HepG2 (cell line): Measurements from ENCODE around the gene C5orf24. TPM values are rescaled to one million over a fixed set of nuclear protein-coding genes. Genes with fewer than 3 reads are reported as not detected.

ENCODE experiments used
- FOSL1 ChIP-seq: sonication (generic); formaldehyde crosslinking; IDR thresholded peaks from 2 replicates; pipeline ENCODE4 v1.9.0; 2021; ENCODE audit warnings: missing genetic modification reagents, borderline replicate concordance
- SIX1 ChIP-seq: sonication (generic); formaldehyde crosslinking; IDR thresholded peaks from 2 replicates; pipeline ENCODE4 v1.4.0; 2020; ENCODE audit warnings: missing genetic modification reagents, borderline replicate concordance
- ZNF343 ChIP-seq: sonication (generic); formaldehyde crosslinking; IDR thresholded peaks from 2 replicates; pipeline ENCODE4 v1.4.0; 2020; ENCODE audit warnings: mild to moderate bottlenecking, missing genetic modification reagents
- ZNF350 ChIP-seq: sonication (generic); formaldehyde crosslinking; IDR thresholded peaks from 2 replicates; pipeline ENCODE4 v1.4.0; 2020; ENCODE audit warnings: mild to moderate bottlenecking, low read depth, missing genetic modification reagents, borderline replicate concordance
- polyA plus RNA-seq, 8 experiments: library from polyadenylated mRNA; depleted of rRNA in 3 of 8; stranded (reverse) in 7 of 8; unstranded in 1 of 8; fragments of >200 nt; fragmentation: Illumina TruSeq in 4 of 8; extraction: Trizol in 4 of 8; gene quantifications; 2 replicates each; pipeline versions ENCODE4 v1.2.1 to v1.2.3, GENCODE V29; 2011 to 2016; ENCODE audit warnings: low read depth in 4 of 8, missing spikeins in 1 of 8, mixed read lengths in 1 of 8; ENCODE audit not compliant: insufficient read depth in 1 of 8
- total RNA-seq, 5 experiments: library from RNA; depleted of rRNA; stranded (reverse); fragments of >200 nt; fragmentation: Illumina TruSeq; extraction: Trizol; gene quantifications; 2 replicates each; pipeline ENCODE4 v1.2.3, GENCODE V29; 2016; ENCODE audit warnings: low read depth in 1 of 5
- TF ChIP-seq, protein P1 (sequence below), 2 experiments: fragments of 450-650 bp in 1 of 2; sonication (generic) in 1 of 2; formaldehyde crosslinking; IDR thresholded peaks; 2 replicates each; pipeline versions ENCODE4 v1.5.0 to v1.8.0; 2020 to 2022; ENCODE audit warnings: mild to moderate bottlenecking in 1 of 2, missing genetic modification reagents in 1 of 2
- TF ChIP-seq, protein P2 (sequence below): IDR thresholded peaks from 2 replicates; pipeline ENCODE4 v1.6.1; 2016; ENCODE audit warnings: missing compliant biosample characterization, missing genetic modification reagents, borderline replicate concordance
- TF ChIP-seq, protein P3 (sequence below): sonication (generic); formaldehyde crosslinking; IDR thresholded peaks from 2 replicates; pipeline ENCODE4 v1.4.0; 2020; ENCODE audit warnings: missing genetic modification reagents
- TF ChIP-seq, protein P4 (sequence below): IDR thresholded peaks from 2 replicates; pipeline ENCODE4 v1.6.1; 2012; ENCODE audit warnings: inconsistent platforms
- TF ChIP-seq, protein P5 (sequence below): sonication (generic); formaldehyde crosslinking; IDR thresholded peaks from 2 replicates; pipeline ENCODE4 v1.9.0; 2021; ENCODE audit warnings: missing genetic modification reagents, borderline replicate concordance
- TF ChIP-seq, protein P6 (sequence below): fragments of 450-650 bp; IDR thresholded peaks from 2 replicates; pipeline ENCODE4 v1.6.1; 2016
- TF ChIP-seq, protein P7 (sequence below): sonication (generic); formaldehyde crosslinking; IDR thresholded peaks from 2 replicates; pipeline ENCODE4 v1.5.0; 2020; ENCODE audit warnings: missing genetic modification reagents, mild to moderate bottlenecking, borderline replicate concordance

The C5orf24 gene
- total and polyA plus RNA-seq, 2 of the 13 experiments (the other 11 are each of a cell fraction or from before 2014, with no cell fraction given): 34.6 to 41.5 TPM

DNA sequence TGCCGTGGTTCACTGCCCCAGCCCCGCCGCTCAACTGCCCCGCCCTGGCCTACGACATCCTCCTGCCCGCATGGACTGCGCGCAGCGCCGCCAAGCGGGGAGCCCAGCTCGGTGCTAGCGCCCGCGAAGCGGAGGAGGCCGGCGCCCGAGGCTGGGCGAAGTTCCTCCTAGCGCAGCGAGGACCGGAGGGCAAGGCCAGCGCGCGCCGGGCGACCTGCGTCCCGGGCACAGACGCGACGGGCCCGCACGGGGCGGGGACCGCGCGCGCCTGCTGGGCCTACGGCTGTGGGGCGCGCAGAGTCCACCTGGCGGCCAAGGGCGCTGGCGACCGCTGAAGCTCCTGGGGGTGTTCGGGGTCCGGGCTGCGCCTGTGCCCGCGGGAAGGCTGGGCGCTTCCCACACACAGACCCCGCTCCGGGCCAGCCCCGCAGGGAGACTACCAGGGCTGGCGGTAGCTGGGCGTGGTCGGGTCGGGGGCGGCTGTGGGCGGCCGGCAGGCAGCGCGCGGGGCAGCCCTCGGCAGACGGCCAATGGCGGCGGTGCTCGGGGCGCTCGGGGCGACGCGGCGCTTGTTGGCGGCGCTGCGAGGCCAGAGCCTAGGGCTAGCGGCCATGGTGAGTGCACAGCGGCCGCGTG lies 59.0 kb downstream of the C5orf24 start, which contains the start of gene PCBD2 (continued):
- TF ChIP-seq, protein P1, sequence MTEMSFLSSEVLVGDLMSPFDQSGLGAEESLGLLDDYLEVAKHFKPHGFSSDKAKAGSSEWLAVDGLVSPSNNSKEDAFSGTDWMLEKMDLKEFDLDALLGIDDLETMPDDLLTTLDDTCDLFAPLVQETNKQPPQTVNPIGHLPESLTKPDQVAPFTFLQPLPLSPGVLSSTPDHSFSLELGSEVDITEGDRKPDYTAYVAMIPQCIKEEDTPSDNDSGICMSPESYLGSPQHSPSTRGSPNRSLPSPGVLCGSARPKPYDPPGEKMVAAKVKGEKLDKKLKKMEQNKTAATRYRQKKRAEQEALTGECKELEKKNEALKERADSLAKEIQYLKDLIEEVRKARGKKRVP (CRISPR knock-in tag; IDR thresholded peaks at IDR 0.05): peak in 1 of 2 experiments; percentile 64; a peak in 2 of 4 replicates
- TF ChIP-seq, protein P2, sequence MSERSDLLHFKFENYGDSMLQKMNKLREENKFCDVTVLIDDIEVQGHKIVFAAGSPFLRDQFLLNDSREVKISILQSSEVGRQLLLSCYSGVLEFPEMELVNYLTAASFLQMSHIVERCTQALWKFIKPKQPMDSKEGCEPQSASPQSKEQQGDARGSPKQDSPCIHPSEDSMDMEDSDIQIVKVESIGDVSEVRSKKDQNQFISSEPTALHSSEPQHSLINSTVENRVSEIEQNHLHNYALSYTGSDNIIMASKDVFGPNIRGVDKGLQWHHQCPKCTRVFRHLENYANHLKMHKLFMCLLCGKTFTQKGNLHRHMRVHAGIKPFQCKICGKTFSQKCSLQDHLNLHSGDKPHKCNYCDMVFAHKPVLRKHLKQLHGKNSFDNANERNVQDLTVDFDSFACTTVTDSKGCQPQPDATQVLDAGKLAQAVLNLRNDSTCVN (CRISPR knock-in tag): no peak; the same call in 1 of the 2 replicates
- TF ChIP-seq, protein P3, sequence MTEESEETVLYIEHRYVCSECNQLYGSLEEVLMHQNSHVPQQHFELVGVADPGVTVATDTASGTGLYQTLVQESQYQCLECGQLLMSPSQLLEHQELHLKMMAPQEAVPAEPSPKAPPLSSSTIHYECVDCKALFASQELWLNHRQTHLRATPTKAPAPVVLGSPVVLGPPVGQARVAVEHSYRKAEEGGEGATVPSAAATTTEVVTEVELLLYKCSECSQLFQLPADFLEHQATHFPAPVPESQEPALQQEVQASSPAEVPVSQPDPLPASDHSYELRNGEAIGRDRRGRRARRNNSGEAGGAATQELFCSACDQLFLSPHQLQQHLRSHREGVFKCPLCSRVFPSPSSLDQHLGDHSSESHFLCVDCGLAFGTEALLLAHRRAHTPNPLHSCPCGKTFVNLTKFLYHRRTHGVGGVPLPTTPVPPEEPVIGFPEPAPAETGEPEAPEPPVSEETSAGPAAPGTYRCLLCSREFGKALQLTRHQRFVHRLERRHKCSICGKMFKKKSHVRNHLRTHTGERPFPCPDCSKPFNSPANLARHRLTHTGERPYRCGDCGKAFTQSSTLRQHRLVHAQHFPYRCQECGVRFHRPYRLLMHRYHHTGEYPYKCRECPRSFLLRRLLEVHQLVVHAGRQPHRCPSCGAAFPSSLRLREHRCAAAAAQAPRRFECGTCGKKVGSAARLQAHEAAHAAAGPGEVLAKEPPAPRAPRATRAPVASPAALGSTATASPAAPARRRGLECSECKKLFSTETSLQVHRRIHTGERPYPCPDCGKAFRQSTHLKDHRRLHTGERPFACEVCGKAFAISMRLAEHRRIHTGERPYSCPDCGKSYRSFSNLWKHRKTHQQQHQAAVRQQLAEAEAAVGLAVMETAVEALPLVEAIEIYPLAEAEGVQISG: peak; percentile 82
- TF ChIP-seq, protein P4, sequence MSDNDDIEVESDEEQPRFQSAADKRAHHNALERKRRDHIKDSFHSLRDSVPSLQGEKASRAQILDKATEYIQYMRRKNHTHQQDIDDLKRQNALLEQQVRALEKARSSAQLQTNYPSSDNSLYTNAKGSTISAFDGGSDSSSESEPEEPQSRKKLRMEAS: peak; percentile 84
- TF ChIP-seq, protein P5, sequence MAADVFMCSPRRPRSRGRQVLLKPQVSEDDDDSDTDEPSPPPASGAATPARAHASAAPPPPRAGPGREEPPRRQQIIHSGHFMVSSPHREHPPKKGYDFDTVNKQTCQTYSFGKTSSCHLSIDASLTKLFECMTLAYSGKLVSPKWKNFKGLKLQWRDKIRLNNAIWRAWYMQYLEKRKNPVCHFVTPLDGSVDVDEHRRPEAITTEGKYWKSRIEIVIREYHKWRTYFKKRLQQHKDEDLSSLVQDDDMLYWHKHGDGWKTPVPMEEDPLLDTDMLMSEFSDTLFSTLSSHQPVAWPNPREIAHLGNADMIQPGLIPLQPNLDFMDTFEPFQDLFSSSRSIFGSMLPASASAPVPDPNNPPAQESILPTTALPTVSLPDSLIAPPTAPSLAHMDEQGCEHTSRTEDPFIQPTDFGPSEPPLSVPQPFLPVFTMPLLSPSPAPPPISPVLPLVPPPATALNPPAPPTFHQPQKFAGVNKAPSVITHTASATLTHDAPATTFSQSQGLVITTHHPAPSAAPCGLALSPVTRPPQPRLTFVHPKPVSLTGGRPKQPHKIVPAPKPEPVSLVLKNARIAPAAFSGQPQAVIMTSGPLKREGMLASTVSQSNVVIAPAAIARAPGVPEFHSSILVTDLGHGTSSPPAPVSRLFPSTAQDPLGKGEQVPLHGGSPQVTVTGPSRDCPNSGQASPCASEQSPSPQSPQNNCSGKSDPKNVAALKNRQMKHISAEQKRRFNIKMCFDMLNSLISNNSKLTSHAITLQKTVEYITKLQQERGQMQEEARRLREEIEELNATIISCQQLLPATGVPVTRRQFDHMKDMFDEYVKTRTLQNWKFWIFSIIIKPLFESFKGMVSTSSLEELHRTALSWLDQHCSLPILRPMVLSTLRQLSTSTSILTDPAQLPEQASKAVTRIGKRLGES (CRISPR knock-in tag): no peak; the same call in 1 of the 2 replicates
- TF ChIP-seq ZNF350 (CRISPR knock-in tag) (peak; percentile 52; the same call in 1 of the 2 replicates), FOSL1 (CRISPR knock-in tag) (no peak), ZNF343 (CRISPR knock-in tag) (peak; percentile 77), SIX1 (CRISPR knock-in tag) (no peak)
- TF ChIP-seq, protein P6, sequence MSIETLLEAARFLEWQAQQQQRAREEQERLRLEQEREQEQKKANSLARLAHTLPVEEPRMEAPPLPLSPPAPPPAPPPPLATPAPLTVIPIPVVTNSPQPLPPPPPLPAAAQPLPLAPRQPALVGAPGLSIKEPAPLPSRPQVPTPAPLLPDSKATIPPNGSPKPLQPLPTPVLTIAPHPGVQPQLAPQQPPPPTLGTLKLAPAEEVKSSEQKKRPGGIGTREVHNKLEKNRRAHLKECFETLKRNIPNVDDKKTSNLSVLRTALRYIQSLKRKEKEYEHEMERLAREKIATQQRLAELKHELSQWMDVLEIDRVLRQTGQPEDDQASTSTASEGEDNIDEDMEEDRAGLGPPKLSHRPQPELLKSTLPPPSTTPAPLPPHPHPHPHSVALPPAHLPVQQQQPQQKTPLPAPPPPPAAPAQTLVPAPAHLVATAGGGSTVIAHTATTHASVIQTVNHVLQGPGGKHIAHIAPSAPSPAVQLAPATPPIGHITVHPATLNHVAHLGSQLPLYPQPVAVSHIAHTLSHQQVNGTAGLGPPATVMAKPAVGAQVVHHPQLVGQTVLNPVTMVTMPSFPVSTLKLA: no peak
- TF ChIP-seq, protein P7, sequence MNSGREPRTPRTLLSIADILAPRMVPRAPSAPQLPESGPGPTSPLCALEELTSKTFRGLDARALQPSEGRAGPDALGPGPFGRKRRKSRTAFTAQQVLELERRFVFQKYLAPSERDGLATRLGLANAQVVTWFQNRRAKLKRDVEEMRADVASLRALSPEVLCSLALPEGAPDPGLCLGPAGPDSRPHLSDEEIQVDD (CRISPR knock-in tag): no peak
